Subcutaneous adipose tissue (tissue), 4 donors: ENCODE measurements around the gene PRPSAP1. TPM values are rescaled to one million over a fixed set of nuclear protein-coding genes. Genes with fewer than 3 reads are reported as not detected.

ENCODE experiments used
- total RNA-seq, 4 donors: library from RNA; depleted of rRNA; stranded (reverse); fragments of >200 nt; gene quantifications; one replicate each; pipeline ENCODE4 v1.1.0, GENCODE V29; 2016
- TF ChIP-seq, protein P1 (sequence below): fragments of 450-650 bp; IDR thresholded peaks from one replicate; pipeline ENCODE4 v1.5.1; 2016; ENCODE audit warnings: low read depth, mild to moderate bottlenecking, control low read depth, antibody characterized with exemption, moderate library complexity

The PRPSAP1 gene
- total RNA-seq, 4 donors from 2014 or later, result 64.4 to 104 (median 71.2) TPM

GRCh38 chr17:76363107-76363842 is 9.6 kb upstream of the PRPSAP1 start:
- TF ChIP-seq, protein P1, sequence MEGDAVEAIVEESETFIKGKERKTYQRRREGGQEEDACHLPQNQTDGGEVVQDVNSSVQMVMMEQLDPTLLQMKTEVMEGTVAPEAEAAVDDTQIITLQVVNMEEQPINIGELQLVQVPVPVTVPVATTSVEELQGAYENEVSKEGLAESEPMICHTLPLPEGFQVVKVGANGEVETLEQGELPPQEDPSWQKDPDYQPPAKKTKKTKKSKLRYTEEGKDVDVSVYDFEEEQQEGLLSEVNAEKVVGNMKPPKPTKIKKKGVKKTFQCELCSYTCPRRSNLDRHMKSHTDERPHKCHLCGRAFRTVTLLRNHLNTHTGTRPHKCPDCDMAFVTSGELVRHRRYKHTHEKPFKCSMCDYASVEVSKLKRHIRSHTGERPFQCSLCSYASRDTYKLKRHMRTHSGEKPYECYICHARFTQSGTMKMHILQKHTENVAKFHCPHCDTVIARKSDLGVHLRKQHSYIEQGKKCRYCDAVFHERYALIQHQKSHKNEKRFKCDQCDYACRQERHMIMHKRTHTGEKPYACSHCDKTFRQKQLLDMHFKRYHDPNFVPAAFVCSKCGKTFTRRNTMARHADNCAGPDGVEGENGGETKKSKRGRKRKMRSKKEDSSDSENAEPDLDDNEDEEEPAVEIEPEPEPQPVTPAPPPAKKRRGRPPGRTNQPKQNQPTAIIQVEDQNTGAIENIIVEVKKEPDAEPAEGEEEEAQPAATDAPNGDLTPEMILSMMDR, result no peak

- TF ChIP-seq, protein P1, result no peak
Measured at GRCh38 chr17:76360461-76360860, 6.7 kb upstream of the PRPSAP1 start.

DNA sequence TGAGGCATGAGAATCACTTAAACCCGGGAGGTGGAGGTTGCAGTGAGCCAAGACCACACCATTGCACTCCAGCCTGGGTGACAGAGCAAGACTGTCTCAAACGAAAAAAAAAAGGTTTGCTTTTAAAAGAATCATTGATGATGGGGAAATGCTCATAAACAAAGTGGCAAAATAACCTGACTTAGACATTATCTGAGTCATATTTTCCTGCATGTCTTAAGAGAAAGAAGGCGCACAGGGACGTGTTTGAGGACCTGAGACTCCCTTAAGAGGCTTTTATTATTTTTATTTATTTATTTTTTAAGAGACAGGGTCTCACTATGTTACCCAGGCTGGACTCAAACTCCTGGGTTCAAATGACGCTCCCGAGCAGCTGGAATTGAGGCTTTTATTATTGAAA is 5.7 kb upstream of the PRPSAP1 start:
- TF ChIP-seq, protein P1, result no peak

DNA sequence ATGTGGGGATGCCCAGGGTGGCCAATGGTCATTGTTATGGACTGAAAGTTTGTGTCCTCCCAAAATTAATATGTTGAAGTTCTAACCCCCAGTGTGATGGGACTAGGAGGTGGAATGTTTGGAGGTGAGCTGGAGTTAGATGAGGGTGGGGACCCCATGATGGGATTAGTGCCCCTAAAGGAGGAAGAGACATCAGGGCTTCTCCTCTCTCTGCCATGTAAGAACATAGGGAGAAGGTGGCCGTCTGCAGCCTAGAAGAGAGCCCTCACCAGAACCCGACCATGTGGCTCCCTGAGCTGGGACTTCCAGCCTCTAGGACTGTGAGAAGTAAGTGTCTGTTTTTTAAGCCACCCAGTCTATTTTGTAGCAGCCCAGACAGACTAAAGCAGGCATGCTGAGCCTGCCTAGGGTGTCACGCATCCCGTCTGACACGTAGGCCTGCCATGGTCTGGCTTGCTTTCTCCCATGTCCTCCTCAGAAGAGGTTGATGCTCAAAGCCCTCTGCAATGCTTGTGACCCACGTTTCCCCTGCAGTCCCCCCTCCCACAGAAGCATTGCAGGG is 4.0 kb upstream of the PRPSAP1 start:
- TF ChIP-seq, protein P1, result no peak

DNA sequence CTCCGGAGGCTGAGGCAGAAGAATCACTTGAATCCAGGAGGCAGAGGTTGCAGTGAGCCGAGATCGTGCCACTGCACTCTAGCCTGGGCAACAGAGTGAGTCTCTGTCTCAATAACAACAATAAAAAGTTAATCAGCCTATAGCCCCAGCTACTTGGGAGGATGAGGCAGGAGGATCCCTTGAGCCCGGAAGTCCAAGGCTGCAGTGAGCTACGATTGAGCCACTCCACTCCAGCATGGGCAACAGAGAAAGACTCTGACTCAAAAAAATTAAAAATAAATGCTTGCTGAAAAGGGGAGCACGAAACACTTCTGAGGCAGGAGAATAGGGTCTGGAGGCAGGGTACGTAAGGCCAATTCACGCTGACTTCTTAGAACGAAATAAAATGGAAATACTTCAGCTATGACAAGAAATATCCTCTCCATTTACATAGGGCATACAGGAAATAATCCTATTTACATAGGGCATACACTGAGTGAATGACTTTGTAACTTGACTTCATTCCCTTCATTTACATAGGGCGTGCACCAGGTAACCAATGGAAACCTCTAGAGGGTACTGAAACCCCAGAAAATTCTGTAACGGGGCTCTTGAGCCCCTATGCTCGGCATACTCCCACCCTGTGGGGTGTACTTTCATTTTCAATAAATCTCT is 3.2 kb upstream of the PRPSAP1 start:
- TF ChIP-seq, protein P1, result no peak

DNA sequence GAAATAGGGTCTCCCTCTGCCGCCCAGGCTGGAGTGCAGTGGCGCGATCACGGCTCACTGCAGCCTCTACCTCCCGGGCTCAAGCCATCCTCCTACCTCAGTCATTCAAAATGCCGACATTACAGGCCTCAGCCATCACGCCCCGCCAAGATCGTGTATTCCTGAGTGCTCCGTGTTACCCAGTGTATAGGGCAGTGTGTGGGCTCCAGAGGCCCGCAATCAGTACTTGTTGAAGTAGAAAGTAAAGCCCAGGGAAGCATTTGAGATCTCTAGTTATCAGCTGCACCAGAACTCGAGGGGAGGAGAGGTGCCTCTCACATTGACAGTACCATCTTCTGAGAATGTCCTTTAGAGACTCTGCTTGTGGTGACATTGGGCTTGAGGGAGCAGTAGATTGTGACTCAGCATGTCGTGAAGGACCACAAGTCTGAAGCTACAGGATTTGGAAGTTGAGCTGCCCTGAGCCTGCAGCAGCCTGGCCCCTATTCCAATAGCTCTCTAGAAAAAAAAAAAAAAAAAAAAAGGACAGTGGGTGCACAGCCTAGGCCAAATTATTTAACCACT is 1.1 kb upstream of the PRPSAP1 start:
- TF ChIP-seq, protein P1, result no peak

GRCh38 chr17:76354317-76354729 is 607 bp upstream of the PRPSAP1 start:
- TF ChIP-seq, protein P1, result no peak
